GM06990 (cell line): ENCODE measurements around the gene SLC25A23.

Experiments used
- DNase-seq: peaks from one replicate; pipeline ENCODE4 v3.0.0-alpha.2; 2011; ENCODE audit not compliant: insufficient read length; ENCODE audit errors: extremely low read depth
- H3K27me3 ChIP-seq: replicated peaks from 2 replicates; pipeline ENCODE4 v1.6.0; 2011; ENCODE audit warnings: low read length; ENCODE audit not compliant: control insufficient read depth, insufficient read depth
- H3K36me3 ChIP-seq: 2 replicates; pipeline ENCODE4 v1.5.1; 2011; ENCODE audit warnings: low read length; ENCODE audit not compliant: control insufficient read depth, insufficient read depth
- H3K4me3 ChIP-seq: replicated peaks from 2 replicates; pipeline ENCODE4 v1.5.1; 2011; ENCODE audit warnings: low read depth, mild to moderate bottlenecking, control low read depth, low read length
- CTCF ChIP-seq: IDR thresholded peaks from 2 replicates; pipeline ENCODE4 v1.5.1; 2011; ENCODE audit warnings: low read length, control low read depth, mild to moderate bottlenecking, inconsistent platforms; ENCODE audit not compliant: insufficient read depth, poor library complexity, severe bottlenecking

The SLC25A23 gene

GRCh38 chr19:6453951-6454565, 5.5 kb downstream of the SLC25A23 start:
- no peak for TF ChIP-seq CTCF
- Histone ChIP-seq H3K4me3 (no peak overlapping the region), H3K36me3 (peaks cover 36% of the 10 kb centered on the region), H3K27me3 (no peaks in the 10 kb centered on the region)
- DNase-seq = no peak

- DNase-seq = no peak
- Histone ChIP-seq H3K27me3 (no peaks in the 10 kb centered on the region), H3K36me3 (peaks cover 37% of the 10 kb centered on the region), H3K4me3 (no peak overlapping the region)
- no peak for TF ChIP-seq CTCF
Measured at GRCh38 chr19:6452899-6453298, 6.7 kb downstream of the SLC25A23 start.

- TF ChIP-seq CTCF = no peak
- no peak overlapping the region for H3K4me3 ChIP-seq
Measured at GRCh38 chr19:6452223-6452614, 7.4 kb downstream of the SLC25A23 start.

GRCh38 chr19:6451583-6452222, 7.9 kb downstream of the SLC25A23 start:
- no peak for TF ChIP-seq CTCF
- no peak for DNase-seq
- Histone ChIP-seq H3K4me3 (no peak overlapping the region), H3K36me3 (peaks cover 36% of the 10 kb centered on the region), H3K27me3 (no peaks in the 10 kb centered on the region)

More at GRCh38 chr19:6452223-6452614, 7.4 kb downstream of the SLC25A23 start:
- Histone ChIP-seq H3K27me3 (no peaks in the 10 kb centered on the region), H3K36me3 (peaks cover 36% of the 10 kb centered on the region)
- no peak for DNase-seq

- no peak for DNase-seq
- no peak overlapping the region for H3K4me3 ChIP-seq
- no peaks in the 10 kb centered on the region for H3K27me3 ChIP-seq
- TF ChIP-seq CTCF = no peak
- peaks cover 28% of the 10 kb centered on the region for H3K36me3 ChIP-seq
Measured at GRCh38 chr19:6450166-6450565, 9.4 kb downstream of the SLC25A23 start.
